GM21723 (cell line): ENCODE results near the gene SLC13A4.
"Not testable (repeated sequence)": the region's sequence is repeated elsewhere in the genome, so short reads cannot be mapped to it uniquely, and the experiment has no call there.

Experiments
- ATAC-seq: cut with Tn5 transposase; IDR thresholded peaks from one replicate; pipeline ENCODE4 v1.9.1; 2021; ENCODE audit warnings: mild to moderate bottlenecking, moderate library complexity; ENCODE audit not compliant: unreplicated experiment

Gene SLC13A4

GRCh38 chr7:135753616-135754413 is 25.8 kb upstream of the SLC13A4 start:
- no peak for ATAC-seq

DNA sequence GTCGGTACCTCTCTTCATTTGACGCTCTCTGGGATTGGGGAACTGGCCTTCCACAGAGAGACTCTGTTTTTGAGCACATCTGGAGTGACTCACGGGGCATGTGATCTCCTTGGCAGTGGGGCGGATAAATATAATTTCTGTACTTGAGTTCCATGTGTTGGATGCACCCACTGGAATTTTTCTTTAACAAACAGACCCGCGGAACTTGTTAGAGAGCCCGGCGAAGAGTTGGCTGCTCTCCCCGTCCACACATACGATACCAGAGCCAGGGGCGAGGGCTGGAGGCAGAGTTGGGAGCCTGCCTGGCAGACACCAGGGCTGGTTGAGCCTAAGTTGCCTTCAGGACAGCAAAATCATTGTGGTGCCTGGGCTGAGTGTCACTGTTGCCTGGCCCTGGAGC is 20.8 kb upstream of the SLC13A4 start, which contains the start of gene FAM180A:
TSS of gene FAM180A (minus strand) at position 44 of the 400 bp plus-strand sequence. CDS start 233 bp downstream, outside the sequence.
- no peak for ATAC-seq

DNA sequence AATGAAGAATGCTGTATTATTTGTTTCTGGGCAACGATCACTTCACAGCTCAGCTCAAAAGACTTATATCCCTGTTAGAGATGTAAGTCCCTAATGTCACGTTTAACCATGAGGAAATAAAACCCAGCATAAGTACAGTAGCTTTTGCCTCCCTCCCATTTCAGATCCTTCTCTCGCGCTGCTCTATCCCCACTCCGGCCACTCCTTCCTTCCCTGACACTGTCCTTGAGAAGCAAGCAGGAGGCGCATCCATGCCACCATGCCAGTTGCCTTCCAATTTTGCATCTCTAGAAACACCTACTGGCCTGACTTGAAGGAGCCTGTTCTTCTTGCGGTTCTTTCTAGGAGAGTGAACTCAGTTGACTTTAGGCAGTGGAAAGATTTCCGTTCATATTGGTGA is 19.4 kb upstream of the SLC13A4 start:
- no peak for ATAC-seq

DNA sequence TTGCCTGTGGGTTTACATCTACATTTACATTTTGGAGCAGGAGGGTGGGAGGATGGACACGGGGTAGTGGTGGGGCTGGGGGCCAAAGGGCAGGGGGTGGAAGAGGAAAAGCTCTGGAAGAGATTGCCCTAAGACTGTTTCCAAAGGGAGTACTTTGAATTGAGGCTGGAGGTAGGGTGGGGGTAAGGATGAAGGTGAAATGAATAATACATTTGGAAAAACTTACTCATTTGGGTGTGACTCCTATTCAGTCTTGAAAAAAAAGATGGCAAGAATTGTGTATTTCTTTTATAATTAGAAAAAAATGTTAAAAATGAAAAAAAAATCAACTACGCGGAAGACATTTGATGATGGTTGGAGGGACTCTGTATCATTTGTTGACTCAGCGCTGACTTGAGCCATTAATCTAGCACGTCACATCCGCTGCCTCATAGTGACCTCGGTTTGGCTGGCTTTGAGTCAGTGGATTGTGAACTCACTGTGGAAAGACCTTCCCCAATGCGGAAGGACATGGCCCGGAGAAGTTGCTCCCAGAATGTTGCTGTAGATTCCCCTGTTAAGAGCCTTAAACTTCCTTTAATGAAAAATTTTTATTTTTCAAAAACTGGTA is 17.8 kb upstream of the SLC13A4 start:
- ATAC-seq = no peak

- ATAC-seq = no peak
Measured at GRCh38 chr7:135744938-135745702, 17.1 kb upstream of the SLC13A4 start.

- no peak for ATAC-seq
Measured at GRCh38 chr7:135743907-135744731, 16.1 kb upstream of the SLC13A4 start.

DNA sequence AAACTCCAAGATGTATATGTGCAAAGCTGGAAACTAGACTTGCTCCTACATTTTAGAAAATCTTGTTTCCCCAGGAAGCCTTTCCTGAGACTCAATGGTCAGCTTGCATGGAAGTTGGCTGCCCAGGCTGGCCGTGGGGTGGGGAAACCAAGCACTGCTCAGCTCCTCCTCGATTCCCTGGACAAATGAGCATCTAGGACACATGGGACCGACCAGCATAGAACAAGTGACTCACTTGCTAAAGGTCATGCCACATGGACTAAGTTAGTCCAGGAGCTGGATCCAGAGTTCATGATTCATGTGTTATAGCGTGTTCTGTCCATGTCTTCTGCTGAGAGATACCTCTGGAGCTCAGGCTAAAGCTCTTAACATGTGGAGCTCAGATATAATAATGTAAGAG is 14.4 kb upstream of the SLC13A4 start:
- ATAC-seq = no peak

DNA sequence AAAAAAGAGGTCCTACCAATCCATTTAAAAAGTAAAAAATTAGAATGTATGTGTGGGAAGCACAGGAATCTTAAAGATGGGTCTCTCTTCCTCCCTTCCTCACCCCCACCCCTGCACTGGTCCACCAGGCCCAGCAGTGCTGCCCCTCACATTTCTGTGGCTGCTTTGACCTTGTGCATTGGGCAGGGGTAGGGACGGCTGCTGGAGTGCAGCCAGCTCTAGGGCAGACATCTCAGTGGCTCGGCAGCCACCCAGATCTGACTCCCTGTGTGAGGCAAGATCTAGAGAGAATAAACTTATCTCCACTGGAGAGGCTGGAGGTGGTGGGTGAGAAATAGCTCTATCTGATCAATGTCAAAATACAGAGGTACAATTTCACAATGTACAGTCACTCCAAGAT is 13.9 kb upstream of the SLC13A4 start:
- ATAC-seq = no peak

DNA sequence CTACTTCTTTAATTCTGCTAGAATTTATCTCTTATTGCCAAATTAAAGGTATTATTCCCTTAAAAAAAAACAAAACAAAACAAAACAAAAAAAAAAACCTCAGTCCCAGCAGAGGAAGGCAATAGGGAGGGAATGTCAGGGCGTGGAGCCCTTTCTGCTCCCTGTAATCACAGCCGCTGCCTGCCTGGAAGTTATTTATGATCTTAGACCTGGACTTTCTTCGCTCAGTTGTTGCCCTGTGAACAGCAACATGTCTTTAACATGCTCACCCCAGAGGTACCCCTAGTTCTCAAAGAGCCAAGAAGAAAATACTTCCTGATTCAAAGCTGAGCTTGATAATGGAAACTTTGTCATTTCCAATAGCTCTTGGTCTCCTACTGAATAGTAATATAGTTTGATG is 12.9 kb upstream of the SLC13A4 start:
- ATAC-seq = no peak

DNA sequence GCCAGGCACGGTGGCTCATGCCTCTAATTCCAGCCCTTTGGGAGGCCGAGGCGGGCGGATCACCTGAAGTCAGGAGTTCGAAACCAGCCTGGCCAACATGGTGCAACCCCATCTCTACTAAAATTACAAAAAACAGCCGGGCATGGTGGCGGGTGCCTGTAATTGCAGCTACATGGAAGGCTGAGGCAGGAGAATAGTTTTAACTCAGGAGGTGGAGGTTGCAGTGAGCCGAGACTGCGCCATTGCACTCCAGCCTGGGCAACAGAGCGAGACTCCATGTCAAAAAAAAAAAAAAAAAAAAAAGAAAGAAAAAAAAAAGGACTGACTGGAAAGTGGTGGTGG is 9.3 kb upstream of the SLC13A4 start:
- not testable (repeated sequence) for ATAC-seq

- no peak for ATAC-seq
Measured at GRCh38 chr7:135736586-135737305, 8.8 kb upstream of the SLC13A4 start.

DNA sequence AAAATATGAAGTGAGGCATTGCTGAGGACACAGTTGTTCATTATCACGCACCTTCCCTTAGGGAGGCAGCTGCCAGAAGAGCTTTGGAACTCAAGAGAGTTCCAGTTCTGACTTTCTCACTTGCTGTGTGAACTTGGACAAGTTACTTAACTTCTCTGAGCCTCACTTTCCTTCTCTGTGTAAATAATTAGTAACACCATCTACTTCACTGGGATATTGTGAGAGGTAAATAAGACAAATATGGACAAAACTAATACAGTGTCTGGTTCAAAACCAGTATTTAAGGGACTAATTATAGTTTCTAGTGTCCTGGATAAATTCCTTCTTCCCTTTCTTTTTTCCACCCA is 6.3 kb upstream of the SLC13A4 start:
- no peak for ATAC-seq

DNA sequence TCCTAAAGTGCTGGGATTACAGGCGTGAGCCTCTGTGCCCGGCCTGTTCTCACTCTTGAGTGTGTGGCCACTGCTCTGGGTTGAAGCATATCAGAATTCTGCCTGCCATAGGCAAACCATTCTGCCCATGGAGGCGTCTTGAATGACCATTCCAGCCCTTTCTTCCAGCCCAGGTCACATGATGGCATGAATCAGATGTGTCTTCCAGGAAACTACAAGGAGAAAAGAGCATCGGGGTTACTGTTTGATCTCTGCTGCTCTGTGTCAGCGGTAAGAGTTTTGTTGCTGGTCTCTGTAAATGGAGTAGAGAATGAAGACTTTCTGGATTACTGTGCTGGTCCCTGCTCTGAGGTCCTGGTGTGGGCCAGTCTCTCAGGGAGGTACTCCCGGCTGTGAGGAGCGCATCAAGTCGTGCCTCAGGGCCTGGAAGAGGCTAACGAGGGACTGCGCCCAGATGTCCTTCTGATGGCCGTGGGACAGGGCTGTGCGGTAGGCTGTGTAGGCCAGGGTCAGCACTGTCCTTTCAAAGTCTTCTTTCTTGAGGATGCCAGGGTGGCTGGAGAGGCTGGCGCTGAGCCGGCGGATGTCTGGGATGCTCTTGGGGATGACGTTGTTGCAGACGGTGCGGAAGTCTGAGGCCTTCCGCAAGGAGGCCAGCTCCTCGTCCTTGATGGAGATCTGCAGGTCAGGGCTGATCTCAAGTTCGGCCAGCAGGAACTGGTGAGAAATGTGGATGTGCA is 5.8 kb upstream of the SLC13A4 start:
- ATAC-seq = no peak

DNA sequence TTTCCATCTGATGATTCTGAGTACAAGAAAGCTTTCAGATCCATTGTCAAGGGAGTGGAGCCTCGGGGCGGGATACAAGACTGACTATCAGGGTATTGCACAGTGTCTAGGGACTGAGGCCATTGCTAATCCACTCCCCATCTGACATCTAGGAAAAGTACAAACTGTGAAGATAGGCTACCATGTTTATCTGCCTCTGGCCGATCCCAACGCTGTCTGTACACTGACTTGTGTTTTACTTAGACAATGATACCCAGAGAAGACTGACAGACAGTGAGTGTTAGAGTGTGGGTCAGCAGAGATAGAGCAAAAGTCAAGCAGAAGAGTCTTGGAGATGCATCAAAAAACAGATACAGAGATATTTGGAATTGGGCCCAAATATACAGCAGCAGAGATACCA is 3.1 kb upstream of the SLC13A4 start:
- no peak for ATAC-seq

GRCh38 chr7:135729230-135729629 is 1.2 kb upstream of the SLC13A4 start:
- ATAC-seq = no peak

GRCh38 chr7:135726911-135727673 is 894 bp downstream of the SLC13A4 start:
- no peak for ATAC-seq

- no peak for ATAC-seq
Measured at GRCh38 chr7:135726276-135726788, 1.7 kb downstream of the SLC13A4 start.

- no peak for ATAC-seq
Measured at GRCh38 chr7:135723411-135723810, 4.6 kb downstream of the SLC13A4 start.
